ENCODE measurements around the gene MDFI. TPM values are rescaled to one million over a fixed set of nuclear protein-coding genes. Genes with fewer than 3 reads are reported as not detected.
A peak's percentile ranks its signal among the peaks of the same experiment; 100 is the strongest.

MDFI gene
- total RNA-seq, 1 experiment from 2014 or later, result 0.36 TPM

GRCh38 chr6:41633056-41633634 is 5.1 kb upstream of the MDFI start:
- no peak for DNase-seq (ENCODE audit: low spot score)

DNA sequence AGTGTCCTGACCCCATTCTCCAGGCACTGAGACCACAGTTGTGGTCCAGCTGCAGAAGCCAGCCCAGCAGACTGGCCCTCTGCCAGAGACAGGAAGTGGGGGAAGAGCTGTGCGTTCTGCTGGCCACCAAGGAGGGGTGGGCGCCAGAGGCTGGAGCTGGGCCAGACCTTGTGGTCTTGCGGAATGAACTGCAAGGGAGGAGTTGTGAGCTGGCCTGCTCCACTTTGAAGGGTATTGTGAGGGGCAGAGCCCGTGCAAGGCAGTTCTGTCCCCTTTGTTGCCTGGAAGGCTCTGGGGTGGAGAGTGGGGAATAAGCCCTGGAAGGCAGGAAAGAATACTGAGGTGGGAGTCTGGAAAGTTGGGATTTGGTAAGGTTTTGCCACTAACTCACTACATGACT is 3.6 kb upstream of the MDFI start:
- DNase-seq (ENCODE audit: low spot score), result no peak

DNA sequence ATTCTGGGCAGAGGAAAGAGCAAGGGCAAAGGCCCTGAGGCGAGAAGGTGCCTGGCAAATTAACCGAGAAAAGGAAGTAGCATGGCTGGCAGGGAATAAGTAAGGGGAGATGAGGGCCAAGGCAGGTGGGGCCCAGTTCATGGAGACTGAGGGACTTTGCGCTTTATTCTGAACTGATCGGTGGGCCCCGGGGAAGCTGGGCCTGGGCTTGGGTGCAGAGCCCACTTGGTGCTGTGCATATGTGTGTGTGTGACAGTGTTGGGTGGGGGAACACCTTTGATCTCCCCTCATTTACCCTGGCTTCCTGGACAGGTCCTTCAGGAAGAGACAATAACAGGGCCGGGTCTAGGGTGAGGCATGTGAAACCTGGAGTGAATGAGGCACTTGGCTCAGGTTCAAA is 2.9 kb upstream of the MDFI start:
- no peak for DNase-seq (ENCODE audit: low spot score)

DNA sequence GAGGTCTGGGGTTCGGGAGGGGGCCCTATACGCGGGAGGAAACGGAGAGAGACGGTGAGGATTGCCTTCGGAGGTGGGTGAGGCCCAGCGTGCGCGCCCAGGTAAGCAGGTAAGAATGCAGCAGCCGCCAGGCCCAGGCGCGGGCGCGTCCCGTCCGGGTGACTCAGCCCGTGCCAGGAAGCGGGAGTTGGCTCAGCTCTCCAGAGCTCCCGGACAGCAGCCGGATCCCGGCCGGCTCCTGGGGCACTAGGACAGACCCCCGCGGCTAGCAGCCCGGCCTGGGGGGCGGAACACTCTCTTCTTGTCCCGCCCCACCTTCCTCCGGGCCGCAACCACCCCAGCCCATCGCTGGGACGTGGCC is 1.5 kb upstream of the MDFI start:
- DNase-seq (ENCODE audit: low spot score), result peak; percentile 64

DNA sequence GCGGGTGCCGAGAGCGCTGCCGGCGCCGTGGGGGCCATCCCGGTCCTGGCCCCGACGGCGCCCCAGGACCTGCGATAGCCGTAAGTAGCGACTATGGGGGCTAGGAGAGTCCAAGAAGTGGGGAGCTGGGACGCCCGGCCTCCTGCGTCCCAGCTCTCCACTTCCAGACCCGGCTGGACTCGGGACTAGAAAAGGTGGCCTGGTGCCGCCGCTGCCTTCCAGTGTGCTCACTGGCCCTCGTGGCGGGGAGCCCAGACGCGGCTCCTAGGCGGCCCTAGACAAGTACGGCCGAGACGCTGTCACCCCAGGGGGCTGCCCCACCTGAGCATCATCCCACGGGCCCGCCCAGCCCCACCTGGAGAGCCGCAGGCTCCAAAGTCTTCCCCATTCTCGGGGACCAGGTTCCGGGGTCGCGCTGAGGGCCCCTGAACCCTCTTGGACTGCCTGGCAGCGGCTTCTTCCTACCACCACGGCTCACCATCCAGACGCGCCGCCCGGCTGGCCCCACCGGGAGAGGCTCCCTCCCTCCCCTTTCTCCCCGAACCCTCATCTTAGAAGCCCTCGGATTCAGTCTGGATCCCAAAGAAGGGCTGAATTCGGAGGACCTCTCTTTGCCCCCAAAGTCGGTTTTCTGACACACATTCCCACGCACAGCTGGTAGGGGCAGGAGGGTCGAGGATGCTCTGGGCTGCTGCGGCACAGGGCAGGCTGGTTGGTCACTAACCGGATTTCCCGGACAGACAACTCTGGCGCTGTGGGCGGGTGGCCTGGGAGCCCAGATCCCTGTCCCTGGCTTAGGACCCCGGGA is 870 bp upstream of the MDFI start:
- no peak for DNase-seq (ENCODE audit: low spot score)

DNA sequence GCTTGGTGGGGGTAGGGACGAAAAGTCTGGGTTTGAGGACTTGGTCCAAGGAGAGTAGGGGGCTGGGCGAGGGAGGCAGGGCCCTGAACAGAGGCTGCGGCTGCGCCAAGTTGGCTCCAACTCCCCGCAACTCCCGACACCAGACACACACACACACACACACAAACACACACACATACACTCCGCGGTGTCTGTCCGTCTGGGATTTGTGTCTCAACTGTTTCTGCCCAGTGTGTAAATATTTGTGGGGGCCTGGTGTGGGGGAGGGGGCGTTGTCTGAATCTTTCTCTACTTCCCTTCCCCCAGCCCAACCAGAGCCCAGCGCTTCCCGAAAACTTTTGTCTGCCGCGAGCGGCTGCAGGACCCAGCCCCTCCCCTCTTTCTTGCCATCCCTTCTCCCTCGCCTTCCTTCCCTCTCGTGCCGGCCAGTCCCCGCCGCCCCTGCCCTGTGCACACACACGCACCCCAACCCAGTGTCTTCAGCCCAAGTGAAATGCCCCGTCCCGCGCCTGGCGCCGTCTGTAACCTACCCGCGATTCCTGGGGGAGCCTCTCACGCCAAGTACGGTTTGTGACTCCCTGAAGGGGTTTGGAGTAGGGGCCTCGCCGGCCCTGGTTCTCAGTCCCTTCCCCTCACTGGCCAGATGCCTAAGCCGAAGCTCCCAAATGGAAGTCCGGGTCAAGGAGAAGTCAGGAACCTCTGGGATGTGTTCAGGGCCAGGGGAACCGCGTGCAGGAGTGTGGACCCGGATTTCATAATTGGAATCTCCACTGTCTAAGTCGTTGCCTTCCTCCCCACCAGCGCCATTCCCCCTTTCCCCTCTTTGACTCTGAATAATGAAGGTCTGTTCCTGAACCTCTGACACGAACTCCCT is 904 bp downstream of the MDFI start:
- DNase-seq (ENCODE audit: low spot score), result no peak

GRCh38 chr6:41639809-41640371 is 1.6 kb downstream of the MDFI start:
- no peak for DNase-seq (ENCODE audit: low spot score)

DNA sequence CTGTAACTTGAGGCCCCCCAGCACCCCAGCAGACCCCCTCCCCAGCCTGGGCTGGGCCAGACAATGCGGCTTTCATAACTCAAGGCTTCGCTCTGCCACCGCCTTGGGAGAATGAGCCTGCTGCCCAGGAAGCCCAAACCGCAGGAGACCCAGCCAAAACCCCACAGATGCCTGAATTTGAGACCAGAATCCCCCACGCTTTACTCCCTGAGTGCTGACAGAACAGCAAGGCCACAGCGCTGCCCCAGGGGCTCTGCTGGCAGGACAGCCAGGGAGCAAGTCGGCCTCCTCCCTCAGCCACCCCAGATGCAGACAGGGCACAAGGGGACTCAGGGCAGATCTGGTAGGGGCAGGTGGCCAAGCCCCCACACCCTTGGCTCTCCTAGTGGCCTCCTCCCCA is 2.2 kb downstream of the MDFI start:
- no peak for DNase-seq (ENCODE audit: low spot score)

DNA sequence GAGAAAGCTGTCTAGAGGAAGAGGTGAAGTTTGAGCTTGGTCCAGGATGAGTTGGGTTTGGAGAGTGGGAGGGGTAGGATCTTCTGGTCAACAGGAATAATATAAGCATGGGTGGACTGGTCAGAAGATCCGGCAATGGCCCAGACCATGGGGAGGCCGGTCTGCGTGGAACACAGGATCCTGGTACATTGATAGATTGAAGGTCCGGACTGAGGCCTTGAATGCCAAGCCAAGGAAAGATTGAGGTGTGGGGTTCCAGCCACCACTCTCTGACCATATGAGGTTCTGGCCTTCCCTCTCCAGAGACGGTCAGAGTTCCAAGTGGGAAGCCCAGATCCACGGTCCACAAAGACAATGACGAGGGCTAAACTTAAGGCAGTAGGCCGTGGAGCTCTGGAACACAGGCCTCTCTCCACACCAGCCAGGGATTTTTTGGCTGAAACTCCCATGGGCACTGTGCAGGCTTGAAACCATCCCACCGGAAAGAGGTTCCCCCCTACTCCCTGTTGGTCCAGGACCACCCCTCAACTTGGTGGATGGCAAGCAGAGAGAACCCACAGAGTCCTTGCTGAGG is 3.2 kb downstream of the MDFI start:
- DNase-seq (ENCODE audit: low spot score), result no peak

- DNase-seq (ENCODE audit: low spot score), result no peak
These were observed 4.1 kb downstream of the MDFI start for GRCh38 chr6:41642090-41642959.

DNA sequence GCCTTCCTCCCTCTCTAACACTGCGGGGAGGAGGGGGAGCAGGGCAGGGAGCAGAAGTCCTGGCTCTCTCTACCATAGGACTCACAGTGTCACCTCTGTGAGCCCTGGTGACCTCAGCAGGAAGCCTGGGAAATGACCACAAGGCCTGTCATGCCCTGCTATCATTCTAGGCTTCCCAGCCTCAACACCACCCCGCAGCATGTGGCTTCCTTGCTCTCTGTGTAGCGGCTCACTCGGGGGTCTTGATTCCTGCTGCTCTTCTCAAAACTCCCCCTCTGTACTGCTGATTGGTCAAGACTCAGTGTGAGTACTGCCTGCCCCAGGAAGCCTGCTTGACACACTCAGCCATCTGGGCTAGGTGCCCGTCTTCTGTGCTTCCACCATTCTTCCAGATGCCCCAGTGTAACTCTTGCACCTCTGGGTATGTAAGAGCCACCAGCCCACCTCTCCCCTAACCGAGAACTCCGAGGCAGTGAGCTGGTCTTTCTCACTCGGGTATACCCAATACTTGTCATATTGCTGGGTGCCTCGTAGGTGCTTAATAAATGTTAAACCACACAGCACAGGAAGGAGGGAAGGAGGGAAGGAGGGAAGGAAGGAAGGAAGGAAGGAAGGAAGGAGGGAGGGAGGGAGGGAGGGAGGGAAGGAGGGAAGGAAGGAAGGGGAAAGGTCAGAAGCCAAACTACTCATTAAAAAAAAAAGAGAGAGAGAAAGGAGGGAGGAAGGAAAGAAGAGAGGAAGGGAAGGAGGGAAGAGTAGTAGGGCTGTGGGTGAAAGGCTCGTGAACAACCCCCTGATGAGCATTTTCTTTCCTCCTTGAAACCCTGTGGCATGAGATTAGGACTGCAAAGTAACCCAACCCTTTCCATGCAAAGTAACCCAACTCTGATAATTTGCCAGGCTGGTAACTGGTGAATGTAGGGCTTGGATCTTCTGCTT is 5.0 kb downstream of the MDFI start:
- no peak for DNase-seq (ENCODE audit: low spot score)

DNA sequence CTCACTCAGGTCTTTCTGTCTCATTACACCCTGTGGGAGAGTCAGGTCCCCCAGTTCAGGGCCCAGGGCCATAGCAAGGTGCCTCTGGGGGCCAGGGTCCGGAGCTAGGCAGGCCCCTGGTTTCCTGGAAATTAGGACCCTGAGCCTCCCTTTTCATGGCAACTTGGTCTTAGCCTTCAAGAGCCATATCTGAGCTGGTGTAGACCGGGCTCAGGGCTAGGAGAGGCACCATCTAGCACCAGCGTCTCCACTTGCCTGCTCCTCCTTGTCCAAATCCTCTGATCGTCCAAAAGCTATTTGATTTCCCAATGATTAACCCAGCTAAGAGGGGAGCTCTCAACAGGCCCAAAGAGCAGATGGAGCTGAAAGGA is 5.6 kb downstream of the MDFI start:
- DNase-seq (ENCODE audit: low spot score), result no peak

GRCh38 chr6:41644297-41644879 is 6.1 kb downstream of the MDFI start:
- DNase-seq (ENCODE audit: low spot score), result no peak

GRCh38 chr6:41645007-41645618 is 6.8 kb downstream of the MDFI start:
- no peak for DNase-seq (ENCODE audit: low spot score)

DNA sequence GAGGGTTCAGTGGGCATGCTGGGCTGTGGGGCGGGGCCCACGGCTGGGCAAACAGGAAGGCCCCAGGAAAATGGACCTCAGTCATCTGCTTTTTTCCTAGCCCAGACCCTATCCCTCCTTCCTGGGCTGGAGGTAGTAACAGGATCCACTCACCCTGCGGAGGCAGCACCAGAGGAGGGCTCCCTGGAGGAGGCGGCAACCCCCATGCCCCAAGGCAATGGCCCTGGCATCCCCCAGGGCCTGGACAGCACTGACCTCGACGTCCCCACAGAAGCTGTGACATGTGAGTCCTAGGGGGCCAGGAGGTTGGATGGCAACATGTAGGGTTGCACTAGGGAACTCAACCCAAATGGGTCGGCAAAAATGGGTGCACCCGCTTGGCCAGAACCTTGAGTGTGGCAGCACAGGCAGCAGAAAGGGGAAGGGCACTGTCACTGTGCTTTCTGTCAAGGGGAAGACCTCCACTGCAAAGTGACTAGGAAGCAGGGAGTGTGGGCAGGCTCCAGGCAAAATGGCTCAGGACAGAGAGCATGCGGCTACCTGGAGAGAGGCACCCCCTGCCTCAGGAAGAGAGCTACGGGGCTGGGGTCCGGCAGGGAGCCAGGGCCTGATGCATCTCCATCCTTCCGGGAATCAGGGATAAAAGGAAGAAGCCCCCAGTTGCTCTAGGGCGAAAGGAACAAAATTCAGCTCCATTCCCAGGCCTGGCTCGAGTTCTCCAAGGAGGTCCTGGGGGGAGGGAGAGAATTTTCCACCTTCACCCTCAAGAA is 7.9 kb downstream of the MDFI start:
- no peak for DNase-seq (ENCODE audit: low spot score)

DNA sequence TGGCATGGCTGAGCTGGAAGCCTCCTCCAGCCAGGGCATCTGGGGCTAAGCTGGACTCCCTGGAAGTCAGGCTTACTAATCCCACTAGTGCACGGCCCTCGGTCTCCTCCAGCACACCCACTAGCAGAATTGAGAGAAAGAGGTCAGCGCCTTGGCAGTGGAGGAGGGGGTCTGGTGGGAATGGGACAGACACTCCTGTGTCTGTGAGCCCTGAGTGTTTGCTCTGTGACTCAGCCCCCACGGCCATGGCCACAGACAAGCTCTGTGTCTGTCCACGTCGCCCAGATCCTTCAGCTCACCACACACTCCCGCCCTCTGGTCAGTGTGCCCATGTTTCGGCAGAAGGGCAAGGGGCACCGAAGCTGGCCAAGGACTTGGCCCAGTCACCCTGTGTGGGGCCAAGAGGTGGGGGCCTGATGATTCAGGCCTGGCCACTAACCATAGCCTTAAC is 8.8 kb downstream of the MDFI start:
- DNase-seq (ENCODE audit: low spot score), result no peak

- no peak for DNase-seq (ENCODE audit: low spot score)
These were observed 9.9 kb downstream of the MDFI start for GRCh38 chr6:41648070-41648585.

DNA sequence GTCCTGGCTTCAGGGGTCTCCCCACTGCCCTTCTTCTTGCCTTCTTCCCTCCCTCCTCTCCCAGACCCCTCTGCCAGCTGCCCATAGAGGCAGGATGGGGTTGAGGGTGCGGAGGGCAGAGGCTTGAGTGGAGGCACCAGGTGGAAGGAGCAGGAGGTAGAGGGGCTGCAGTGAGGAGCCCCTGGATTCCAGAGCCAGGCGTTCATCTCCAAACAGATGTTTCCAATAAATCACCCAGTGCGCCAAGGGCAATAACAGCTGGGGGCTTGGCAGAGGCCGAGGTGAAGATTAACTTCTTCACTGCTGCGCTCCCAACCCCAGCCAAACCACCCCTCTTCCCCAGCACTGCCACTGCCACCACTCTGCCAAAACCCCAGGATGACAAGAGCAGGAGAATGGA is 10.7 kb downstream of the MDFI start:
- no peak for DNase-seq (ENCODE audit: low spot score)

All from HT-29 (cell line).